NCI-H128 (cell line): Measurements from ENCODE around the gene CXCL5.
"Not testable (repeated sequence)": the region's sequence is repeated elsewhere in the genome, so short reads cannot be mapped to it uniquely, and the experiment has no call there.

ENCODE experiments used
- DNase-seq: peaks from one replicate; lab custom pipeline; 2025; ENCODE audit not compliant: unreplicated experiment; lab: John Stamatoyannopoulos, UW

CXCL5 gene

GRCh38 chr4:73974352-73974751, 24.1 kb downstream of the CXCL5 start:
- DNase-seq: no peak

- DNase-seq: no peak
Observed at GRCh38 chr4:73970945-73971344, 27.5 kb downstream of the CXCL5 start.

- DNase-seq: no peak
Observed at GRCh38 chr4:73970011-73970410, 28.5 kb downstream of the CXCL5 start.

DNA sequence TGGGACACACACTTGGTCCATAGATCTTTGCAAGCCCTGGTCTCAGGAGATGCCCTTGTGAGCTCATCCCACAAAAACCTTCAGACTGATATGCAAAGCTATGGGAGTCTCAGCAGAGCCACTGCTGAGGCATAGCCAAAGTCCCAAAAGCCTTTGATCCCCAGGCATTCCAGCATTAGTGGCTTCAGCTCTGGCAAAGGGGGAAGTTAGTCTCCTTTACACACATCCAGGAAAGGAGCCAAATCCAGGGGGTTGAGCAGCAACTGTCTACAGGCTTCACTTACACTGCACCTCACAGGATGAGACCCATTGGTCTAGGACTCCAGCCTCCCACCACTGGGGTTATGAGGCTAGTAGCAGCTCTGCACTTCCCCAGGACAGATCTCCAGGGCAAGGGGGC, 30.6 kb downstream of the CXCL5 start:
- no peak for DNase-seq

- no peak for DNase-seq
Observed at GRCh38 chr4:73964862-73965611, 33.4 kb downstream of the CXCL5 start.

- DNase-seq: no peak
Observed at GRCh38 chr4:73962724-73963123, 35.8 kb downstream of the CXCL5 start.

GRCh38 chr4:73959041-73959440, 39.4 kb downstream of the CXCL5 start:
- DNase-seq: not testable (repeated sequence)

DNA sequence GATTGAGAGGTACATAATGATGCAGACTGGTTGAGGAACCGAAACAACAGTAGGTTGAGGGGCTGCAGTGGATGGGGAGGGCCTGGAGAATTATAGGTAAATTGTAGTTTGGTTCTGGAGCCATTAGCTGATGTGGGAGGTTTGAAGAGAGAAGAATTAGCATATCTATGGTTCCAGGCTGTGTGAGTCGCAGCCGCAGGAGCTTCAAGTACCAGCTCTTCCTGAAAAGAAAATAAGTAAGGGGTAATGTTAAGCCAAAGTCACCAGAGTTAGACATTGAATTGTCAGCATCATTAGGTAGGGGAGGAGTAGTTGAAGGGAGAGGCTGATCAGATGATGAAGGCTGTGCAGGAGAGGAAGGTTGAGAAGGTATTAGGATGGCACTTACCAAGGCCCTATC, 46.1 kb downstream of the CXCL5 start:
- no peak for DNase-seq

DNA sequence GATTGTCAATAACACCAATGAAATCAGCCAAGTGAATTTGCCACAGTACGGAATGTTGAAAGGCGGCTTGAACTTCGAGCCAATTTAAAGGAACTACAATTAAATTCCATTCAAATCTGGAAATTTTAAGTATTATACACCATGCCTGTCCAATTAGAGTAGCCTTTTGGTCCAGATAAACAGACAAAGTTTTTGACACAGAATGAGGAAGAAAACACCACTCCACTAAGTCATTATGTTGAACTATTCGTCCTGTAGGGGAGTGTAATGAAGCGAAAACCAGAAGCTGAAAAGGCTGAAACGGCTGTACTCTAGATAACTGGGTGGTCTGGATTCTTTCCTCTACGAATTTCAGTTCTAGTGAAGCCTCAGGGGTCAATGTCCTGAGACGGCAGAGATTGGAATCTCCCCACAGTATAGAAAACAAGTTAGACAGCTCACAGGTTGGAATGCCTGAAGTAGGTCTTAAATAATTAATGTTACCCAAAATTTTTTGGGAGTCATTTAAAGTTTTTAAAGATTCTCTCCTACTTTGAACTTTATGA, 48.0 kb downstream of the CXCL5 start:
- DNase-seq: not testable (repeated sequence)

GRCh38 chr4:73948990-73949706, 49.3 kb downstream of the CXCL5 start:
- no peak for DNase-seq

DNA sequence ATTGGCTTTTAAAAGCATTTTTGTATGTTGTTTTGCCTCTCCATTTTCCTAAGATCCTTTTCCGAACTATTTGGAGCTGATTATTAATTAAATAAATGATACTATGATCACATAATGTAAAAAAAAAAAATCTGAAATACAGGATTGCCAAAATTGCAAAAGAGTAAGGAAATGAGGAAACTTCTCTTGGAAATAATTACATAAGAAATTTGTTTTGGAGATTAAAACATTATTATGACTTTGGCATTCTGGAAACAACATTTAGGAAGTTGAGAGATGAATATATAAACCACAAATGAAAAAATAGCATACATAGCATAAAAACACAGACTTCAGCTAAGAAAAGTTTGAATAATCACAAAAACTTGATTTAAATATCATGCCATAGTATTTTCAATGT, 50.2 kb downstream of the CXCL5 start:
- DNase-seq: no peak

- DNase-seq: no peak
Observed at GRCh38 chr4:73947239-73947985, 51.1 kb downstream of the CXCL5 start.

- DNase-seq: no peak
Observed at GRCh38 chr4:73945674-73946449, 52.6 kb downstream of the CXCL5 start.
